ENCODE results near the gene ZFYVE26. TPM values are rescaled to one million over a fixed set of nuclear protein-coding genes. Genes with fewer than 3 reads are reported as not detected.
"Not testable (repeated sequence)": the region's sequence is repeated elsewhere in the genome, so short reads cannot be mapped to it uniquely, and the experiment has no call there.

The ZFYVE26 gene
- total RNA-seq, 2 experiments from 2014 or later = 25.2 to 27.4 TPM

GRCh38 chr14:67709346-67709745 lies 107.0 kb downstream of the ZFYVE26 start:
- H3K9me3 Mint-ChIP-seq = peaks cover 13% of the 10 kb centered on the region
- H3K4me1 Mint-ChIP-seq; DNase-seq; POLR2A ChIA-PET; H3K27me3 Mint-ChIP-seq; H3K4me3 Mint-ChIP-seq; H3K27ac Mint-ChIP-seq; H3K36me3 Mint-ChIP-seq (ENCODE audit: low read depth): not testable (repeated sequence)
- CTCF ChIA-PET = interaction anchor here (0.6 kb wide), 1 partner anchor 40 kb away, joined by 4 read pairs; no protein-coding TSS in a partner anchor

- H3K4me3 Mint-ChIP-seq = no peak overlapping the region
- CTCF ChIA-PET = interaction anchor here (1.1 to 4.0 kb wide), 13 partner anchors 9 to 278 kb away, joined by 3 to 26 read pairs (median 6); partner anchors contain the start of genes ARG2 and RDH11
- peaks cover 2% of the 10 kb centered on the region for H3K4me1 Mint-ChIP-seq
- peaks cover 2% of the 10 kb centered on the region for H3K36me3 Mint-ChIP-seq (ENCODE audit: low read depth)
- DNase-seq = no peak
- H3K27ac Mint-ChIP-seq = no peak overlapping the region
- H3K27me3 Mint-ChIP-seq = peaks cover 5% of the 10 kb centered on the region
- POLR2A ChIA-PET = no interaction called here
- H3K9me3 Mint-ChIP-seq = peaks cover 8% of the 10 kb centered on the region
Observed at GRCh38 chr14:67705211-67705610, 111.2 kb downstream of the ZFYVE26 start.

GRCh38 chr14:67704484-67705089 lies 111.8 kb downstream of the ZFYVE26 start:
- H3K4me3 Mint-ChIP-seq = no peak overlapping the region
- ChIA-PET CTCF (interaction anchor here (0.5 to 4.0 kb wide), 35 partner anchors 9 to 1111 kb away, joined by 3 to 26 read pairs (median 5); partner anchors contain the start of genes ARG2, PIGH and RDH11), POLR2A (no interaction called here)
- peak; percentile 52 for DNase-seq
- H3K9me3 Mint-ChIP-seq = peaks cover 3% of the 10 kb centered on the region
- peaks cover 2% of the 10 kb centered on the region for H3K4me1 Mint-ChIP-seq
- H3K27ac Mint-ChIP-seq = no peak overlapping the region
- peaks cover 5% of the 10 kb centered on the region for H3K27me3 Mint-ChIP-seq
- no peaks in the 10 kb centered on the region for H3K36me3 Mint-ChIP-seq (ENCODE audit: low read depth)

GRCh38 chr14:67703997-67704396 lies 112.4 kb downstream of the ZFYVE26 start:
- H3K4me1 Mint-ChIP-seq = peaks cover 2% of the 10 kb centered on the region
- no peaks in the 10 kb centered on the region for H3K9me3 Mint-ChIP-seq
- H3K4me3 Mint-ChIP-seq = no peak overlapping the region
- CTCF ChIA-PET = interaction anchor here (0.5 to 4.0 kb wide), 34 partner anchors 8 to 1112 kb away, joined by 3 to 26 read pairs (median 5); partner anchors contain the start of genes ARG2, PIGH and RDH11
- POLR2A ChIA-PET = no interaction called here
- H3K36me3 Mint-ChIP-seq (ENCODE audit: low read depth) = no peaks in the 10 kb centered on the region
- no peak for DNase-seq
- H3K27me3 Mint-ChIP-seq = peaks cover 5% of the 10 kb centered on the region
- no peak overlapping the region for H3K27ac Mint-ChIP-seq

- not testable (repeated sequence) for H3K4me3 Mint-ChIP-seq; H3K36me3 Mint-ChIP-seq (ENCODE audit: low read depth); H3K27me3 Mint-ChIP-seq; H3K27ac Mint-ChIP-seq; DNase-seq; H3K9me3 Mint-ChIP-seq; H3K4me1 Mint-ChIP-seq
- POLR2A ChIA-PET = interaction anchor here (0.5 kb wide), 1 partner anchor 1499 kb away, joined by 3 read pairs; no protein-coding TSS in a partner anchor
- CTCF ChIA-PET = interaction anchor here (0.6 to 1.7 kb wide), 4 partner anchors 26 to 341 kb away, joined by 3 to 7 read pairs (median 4); partner anchors contain the start of gene EIF2S1
Observed at GRCh38 chr14:67701492-67701891, 114.9 kb downstream of the ZFYVE26 start, which contains the start of gene RDH12. Gene RDH12 (plus strand): TSS chr14:67701886. CDS start chr14:67722643, 20,757 bp downstream.

- Mint-ChIP-seq H3K4me1 (peaks cover 23% of the 10 kb centered on the region), H3K9me3 (no peaks in the 10 kb centered on the region), H3K4me3 (no peak overlapping the region), H3K36me3 (ENCODE audit: low read depth) (no peaks in the 10 kb centered on the region), H3K27me3 (no peaks in the 10 kb centered on the region), H3K27ac (no peak overlapping the region)
- DNase-seq = no peak
- CTCF ChIA-PET = interaction anchor here (0.7 to 1.1 kb wide), 4 partner anchors 9 to 118 kb away, joined by 3 read pairs; partner anchors contain the start of gene ZFYVE26
- POLR2A ChIA-PET = no interaction called here
Observed at GRCh38 chr14:67698179-67698578, 118.2 kb downstream of the ZFYVE26 start.

- POLR2A ChIA-PET = no interaction called here
- Mint-ChIP-seq H3K36me3 (ENCODE audit: low read depth) (peaks cover 4% of the 10 kb centered on the region), H3K9me3 (no peaks in the 10 kb centered on the region), H3K27me3 (no peaks in the 10 kb centered on the region), H3K4me3 (no peak overlapping the region), H3K27ac (no peak overlapping the region), H3K4me1 (peaks cover 33% of the 10 kb centered on the region)
- CTCF ChIA-PET = interaction anchor here (1.0 kb wide), 1 partner anchor 119 kb away, joined by 3 read pairs; the partner anchor contains the start of gene ZFYVE26
- DNase-seq = no peak
Observed at GRCh38 chr14:67697006-67697405, 119.4 kb downstream of the ZFYVE26 start.

Other genes with a start within 250 kb of the ZFYVE26 start
- 10 to 100 TPM; 17.4 to 18.5 TPM for gene PIGH, start 216.3 kb downstream of the ZFYVE26 start, total RNA-seq
- gene ARG2, start 196.7 kb downstream of the ZFYVE26 start, total RNA-seq = 1 to 10 TPM; 1.0 to 1.6 TPM
- gene VTI1B, start 142.0 kb downstream of the ZFYVE26 start, total RNA-seq = 10 to 100 TPM; 62.7 to 71.4 TPM
- gene RDH11, start 120.8 kb downstream of the ZFYVE26 start, total RNA-seq = 10 to 100 TPM; 36.7 to 37.9 TPM
- not detected for gene RDH12, start 114.7 kb downstream of the ZFYVE26 start, total RNA-seq
- gene RAD51B, start 3.2 kb upstream of the ZFYVE26 start, total RNA-seq = 10 to 100 TPM; 20.6 to 30.3 TPM

Measured in activated CD4-positive, alpha-beta T cell treated with anti-CD3 and anti-CD28 coated beads, Interleukin-2, amount 10 ng/mL, durations not matched to agents 7 days and 5 days (primary cell).